Keratinocyte (primary cell): Measurements from ENCODE around the gene ACAA1. TPM values are rescaled to one million over a fixed set of nuclear protein-coding genes. Genes with fewer than 3 reads are reported as not detected.

Experiments
- DNase-seq: peaks from one replicate; pipeline ENCODE4 v3.0.0-alpha.2; 2011; ENCODE audit warnings: low read depth, missing footprints, low spot score
- FAIRE-seq: peaks from 2 replicates; lab custom pipeline; 2011; peaks lifted over from hg19 to GRCh38; lab: Jason Lieb, UNC
- H2AFZ ChIP-seq: 2 replicates; pipeline ENCODE4 v1.6.0; 2012; ENCODE audit warnings: low read length, control low read depth, inconsistent platforms; ENCODE audit not compliant: control insufficient read depth
- H3K27ac ChIP-seq: 2 replicates; pipeline ENCODE4 v1.5.1; 2011; ENCODE audit warnings: low read length; ENCODE audit not compliant: control insufficient read depth, insufficient read depth
- H3K27me3 ChIP-seq: 3 replicates; pipeline ENCODE4 v1.6.0; 2011; ENCODE audit warnings: low read length; ENCODE audit not compliant: control insufficient read depth, insufficient read depth; ENCODE audit errors: extremely low read depth
- H3K36me3 ChIP-seq, 2 experiments: 2 replicates in 1 of 2; 3 replicates in 1 of 2; pipeline ENCODE4 v1.5.1; 2011; ENCODE audit warnings: low read length in 2 of 2, mild to moderate bottlenecking in 1 of 2; ENCODE audit not compliant: control insufficient read depth in 2 of 2, insufficient read depth in 2 of 2; ENCODE audit errors: extremely low read depth in 1 of 2
- H3K4me1 ChIP-seq: 3 replicates; pipeline ENCODE4 v1.5.1; 2011; ENCODE audit warnings: low read length; ENCODE audit not compliant: control insufficient read depth, insufficient read depth; ENCODE audit errors: extremely low read depth
- H3K4me2 ChIP-seq: 3 replicates; pipeline ENCODE4 v1.6.0; 2011; ENCODE audit warnings: low read depth, low read length; ENCODE audit not compliant: control insufficient read depth, insufficient read depth; ENCODE audit errors: extremely low read depth
- H3K4me3 ChIP-seq, 3 experiments: fragments of 200-600 bp in 1 of 3; sonication (generic) in 1 of 3; 2 replicates in 2 of 3; 3 replicates in 1 of 3; pipeline ENCODE4 v1.5.1; 2011 to 2016; ENCODE audit warnings: low read length in 3 of 3, mild to moderate bottlenecking in 3 of 3, control low read depth in 2 of 3, inconsistent platforms in 1 of 3, low read depth in 1 of 3, mixed read lengths in 1 of 3, mixed run types in 1 of 3, moderate library complexity in 1 of 3; ENCODE audit not compliant: control insufficient read depth in 2 of 3, insufficient read depth in 2 of 3; ENCODE audit errors: extremely low read depth in 1 of 3
- H3K79me2 ChIP-seq: 2 replicates; pipeline ENCODE4 v1.6.0; 2012; ENCODE audit warnings: low read length; ENCODE audit not compliant: control insufficient read depth, insufficient read depth
- H3K9ac ChIP-seq: 3 replicates; pipeline ENCODE4 v1.6.0; 2011; ENCODE audit warnings: low read length; ENCODE audit not compliant: control insufficient read depth, insufficient read depth; ENCODE audit errors: extremely low read depth
- H3K9me1 ChIP-seq: 3 replicates; pipeline ENCODE4 v1.6.0; 2011; ENCODE audit warnings: low read length; ENCODE audit not compliant: control insufficient read depth, insufficient read depth; ENCODE audit errors: extremely low read depth
- H3K9me3 ChIP-seq: 2 replicates; pipeline ENCODE4 v1.5.1; 2012; ENCODE audit warnings: low read depth, low read length; ENCODE audit not compliant: control insufficient read depth
- H4K20me1 ChIP-seq: 3 replicates; pipeline ENCODE4 v1.6.0; 2011; ENCODE audit warnings: low read length; ENCODE audit not compliant: control insufficient read depth, insufficient read depth; ENCODE audit errors: extremely low read depth
- CTCF ChIP-seq, 3 experiments: IDR thresholded peaks in 1 of 3; conservative IDR thresholded peaks in 1 of 3; optimal IDR thresholded peaks in 1 of 3; 2 replicates in 2 of 3; 3 replicates in 1 of 3; pipeline versions ENCODE3 to v1.5.1; 2011; ENCODE audit warnings: low read length in 3 of 3, mild to moderate bottlenecking in 3 of 3, moderate library complexity in 2 of 3, control low read depth in 1 of 3, inconsistent platforms in 1 of 3; ENCODE audit not compliant: insufficient read depth in 2 of 3; ENCODE audit errors: extremely low read depth in 1 of 3
- EZH2 ChIP-seq: IDR thresholded peaks from one replicate; pipeline ENCODE4 v1.6.1; 2012; ENCODE audit warnings: inconsistent platforms, mild to moderate bottlenecking, low read length, moderate library complexity
- dilution Hi-C: fragments of 300-500 bp; cut with MboI; formaldehyde crosslinking; loops from one replicate; pipeline ENCODE4 v1.7.0; 2020; ENCODE audit warnings: low sequenced_read_pairs; ENCODE audit not compliant: extremely low pct_ligation_motif_present
- polyA plus RNA-seq, 5 experiments: library from polyadenylated mRNA; depleted of rRNA in 3 of 5; stranded (reverse) in 3 of 5; stranded (forward) in 1 of 5; unstranded in 1 of 5; fragments of >200 nt; gene quantifications; 1 replicate in 1 of 5; 2 replicates in 3 of 5; 3 replicates in 1 of 5; pipeline versions ENCODE4 v1.2.1 to v1.2.3, GENCODE V29; 2011 to 2012; ENCODE audit warnings: missing spikeins in 2 of 5, low read depth in 1 of 5, low replicate concordance in 1 of 5

ACAA1 gene
- polyA plus RNA-seq, 1 donor (not counting 4 experiments of a cell fraction or from before 2014, with no cell fraction given): 85.3 TPM

- FAIRE-seq (no peak), DNase-seq (no peak)
- H3K27me3 ChIP-seq: peaks cover 22% of the 10 kb centered on the region
- H3K4me2 ChIP-seq: no peak overlapping the region
- no peaks in the 10 kb centered on the region for H3K9me1 ChIP-seq
- no peaks in the 10 kb centered on the region for H3K9me3 ChIP-seq
- dilution Hi-C loops: no loop called here
- H4K20me1 ChIP-seq: peaks cover 3% of the 10 kb centered on the region
- no peaks in the 10 kb centered on the region for H3K79me2 ChIP-seq
- no peak overlapping the region for H3K9ac ChIP-seq
- no peaks in the 10 kb centered on the region for H3K36me3 ChIP-seq
- no peak overlapping the region for H3K4me3 ChIP-seq
- no peaks in the 10 kb centered on the region for H3K4me1 ChIP-seq
- no peak overlapping the region for H3K27ac ChIP-seq
- H2AFZ ChIP-seq: no peak overlapping the region
- TF ChIP-seq EZH2 (no peak), CTCF (optimal IDR thresholded peaks at IDR 0.05 in 1 of 3, IDR thresholded peaks at IDR 0.05 in 1 of 3, conservative IDR thresholded peaks at IDR 0.05 in 1 of 3; ENCODE audit: extremely low read depth in 1 of 3, insufficient read depth in 2 of 3, low read length in 3 of 3) (no peak)
Observed at GRCh38 chr3:38090453-38090852, 46.5 kb downstream of the ACAA1 start.

- no peaks in the 10 kb centered on the region for H3K9me3 ChIP-seq
- FAIRE-seq: no peak
- peaks cover 14% of the 10 kb centered on the region for H3K27me3 ChIP-seq
- TF ChIP-seq EZH2 (no peak), CTCF (optimal IDR thresholded peaks at IDR 0.05 in 1 of 3, IDR thresholded peaks at IDR 0.05 in 1 of 3, conservative IDR thresholded peaks at IDR 0.05 in 1 of 3; ENCODE audit: extremely low read depth in 1 of 3, insufficient read depth in 2 of 3, low read length in 3 of 3) (no peak)
- DNase-seq: no peak
- no peaks in the 10 kb centered on the region for H3K36me3 ChIP-seq
- H3K9me1 ChIP-seq: no peaks in the 10 kb centered on the region
- H3K4me2 ChIP-seq: no peak overlapping the region
- no peak overlapping the region for H3K9ac ChIP-seq
- H3K4me3 ChIP-seq: no peak overlapping the region
- H2AFZ ChIP-seq: no peak overlapping the region
- H3K27ac ChIP-seq: no peak overlapping the region
- no peaks in the 10 kb centered on the region for H3K4me1 ChIP-seq
- dilution Hi-C loops: no loop called here
- H3K79me2 ChIP-seq: no peaks in the 10 kb centered on the region
- no peaks in the 10 kb centered on the region for H4K20me1 ChIP-seq
Observed at GRCh38 chr3:38089163-38089562, 47.8 kb downstream of the ACAA1 start.
